ENCODE measurements around the gene IMMP1L. TPM values are rescaled to one million over a fixed set of nuclear protein-coding genes. Genes with fewer than 3 reads are reported as not detected.

IMMP1L gene
- total and polyA plus RNA-seq, 4 experiments from 2014 or later: 16.3 to 47.6 (median 31.0) TPM

- ChIA-PET CTCF (ENCODE audit: partially characterized antibody) (no interaction called here), POLR2A (ENCODE audit: partially characterized antibody) (no interaction called here)
- no peak overlapping the region for H3K27ac Mint-ChIP-seq
- Histone ChIP-seq H3K36me3 (ENCODE audit: insufficient read depth, low read length) (no peaks in the 10 kb centered on the region), H3K9me3 (ENCODE audit: control insufficient read depth in 1 of 2, low read length in 2 of 2) (no peaks in the 10 kb centered on the region), H3K27me3 (ENCODE audit: insufficient read depth, low read length) (no peaks in the 10 kb centered on the region), H3K4me3 (ENCODE audit: low read length in 2 of 2) (no peak overlapping the region), H3K27ac (ENCODE audit: low read depth, low read length) (no peak overlapping the region), H3K4me1 (ENCODE audit: insufficient read depth, low read length) (no peaks in the 10 kb centered on the region)
- peaks cover 16 to 34% of the 10 kb centered on the region in 2 donors for H3K36me3 Mint-ChIP-seq
- no peak for DNase-seq
- no peak overlapping the region for H3K4me3 Mint-ChIP-seq
- H3K27me3 Mint-ChIP-seq: no peaks in the 10 kb centered on the region
- peaks cover 0 to 2% (median under 1%) of the 10 kb centered on the region in 4 donors for H3K4me1 Mint-ChIP-seq
- intact Hi-C loops (cut with micrococcal nuclease): no loop called here
- H3K9me3 Mint-ChIP-seq: peaks cover 0 to 7% (median 0%) of the 10 kb centered on the region in 8 donors
These were observed 101.2 kb downstream of the IMMP1L start for GRCh38 chr11:31408201-31408600.

- H3K9me3 Mint-ChIP-seq: no peaks in the 10 kb centered on the region
- intact Hi-C loops (cut with micrococcal nuclease): no loop called here
- no peaks in the 10 kb centered on the region for H3K27me3 Mint-ChIP-seq
- H3K4me1 ChIP-seq (ENCODE audit: insufficient read depth, low read length): no peaks in the 10 kb centered on the region
- H3K4me3 Mint-ChIP-seq: no peak overlapping the region
- H3K36me3 Mint-ChIP-seq: peaks cover 20 to 39% of the 10 kb centered on the region in 2 donors
- no peak overlapping the region for H3K4me3 ChIP-seq (ENCODE audit: low read length in 2 of 2)
- H3K27ac Mint-ChIP-seq: no peak overlapping the region
- H3K36me3 ChIP-seq (ENCODE audit: insufficient read depth, low read length): no peaks in the 10 kb centered on the region
- H3K9me3 ChIP-seq (ENCODE audit: control insufficient read depth in 1 of 2, low read length in 2 of 2): no peaks in the 10 kb centered on the region
- DNase-seq: no peak
- H3K27ac ChIP-seq (ENCODE audit: low read depth, low read length): no peak overlapping the region
- ChIA-PET POLR2A (ENCODE audit: partially characterized antibody) (no interaction called here), CTCF (ENCODE audit: partially characterized antibody) (no interaction called here)
- peaks cover 0 to 3% (median under 1%) of the 10 kb centered on the region in 4 donors for H3K4me1 Mint-ChIP-seq
- no peaks in the 10 kb centered on the region for H3K27me3 ChIP-seq (ENCODE audit: insufficient read depth, low read length)
These were observed 104.8 kb downstream of the IMMP1L start for GRCh38 chr11:31404614-31405013.

DNA sequence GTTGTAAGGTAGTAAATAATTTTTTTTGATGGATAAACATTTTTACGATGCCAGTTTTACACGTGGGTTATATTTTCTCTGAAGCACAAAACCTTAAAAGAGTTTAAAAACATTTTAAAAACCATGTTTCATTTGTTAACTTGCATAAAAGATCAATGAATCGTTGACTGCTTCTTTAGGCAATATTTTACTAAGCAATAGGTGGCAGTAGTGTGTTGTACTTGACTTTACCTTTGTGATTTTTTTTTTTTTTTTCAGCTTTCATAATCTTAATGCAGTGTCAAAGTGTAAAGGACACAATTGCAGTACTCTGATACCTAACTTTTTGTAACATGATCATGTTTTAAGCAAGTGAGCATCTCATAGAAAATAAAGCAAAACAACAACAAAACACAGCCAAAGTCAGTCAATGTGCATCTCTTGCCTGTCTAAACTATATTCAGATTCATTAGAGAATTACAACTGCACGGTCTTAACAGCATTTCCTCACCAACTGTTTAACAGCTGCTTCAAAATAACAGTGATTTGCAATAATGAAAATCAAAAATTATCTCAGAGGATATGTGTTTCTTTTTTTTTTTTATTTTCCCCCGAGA, 112.1 kb downstream of the IMMP1L start:
- H3K27ac ChIP-seq (ENCODE audit: low read depth, low read length): no peak overlapping the region
- H3K36me3 Mint-ChIP-seq: peaks cover 20 to 27% of the 10 kb centered on the region in 2 donors
- H3K9me3 ChIP-seq (ENCODE audit: control insufficient read depth in 1 of 2, low read length in 2 of 2): no peaks in the 10 kb centered on the region
- peak in 4 of 5 donors; percentile 11 to 26 (median 20) for DNase-seq
- H3K4me1 Mint-ChIP-seq: peaks cover 0 to 14% (median 4%) of the 10 kb centered on the region in 4 donors
- ChIA-PET CTCF (ENCODE audit: partially characterized antibody) (interaction anchor here (0.8 to 2.6 kb wide), 4 partner anchors 10 to 779 kb away, joined by 4 to 14 read pairs (median 8); no protein-coding TSS in a partner anchor), POLR2A (ENCODE audit: partially characterized antibody) (no interaction called here)
- intact Hi-C loops (cut with micrococcal nuclease): loop anchor here (1.0 to 5.0 kb wide), 4 partner anchors 157 to 779 kb away; no protein-coding TSS in a partner anchor
- no peaks in the 10 kb centered on the region for H3K27me3 ChIP-seq (ENCODE audit: insufficient read depth, low read length)
- H3K4me3 ChIP-seq (ENCODE audit: low read length in 2 of 2): no peak overlapping the region
- no peaks in the 10 kb centered on the region for H3K36me3 ChIP-seq (ENCODE audit: insufficient read depth, low read length)
- no peaks in the 10 kb centered on the region for H3K4me1 ChIP-seq (ENCODE audit: insufficient read depth, low read length)
- no peak overlapping the region for H3K4me3 Mint-ChIP-seq
- no peaks in the 10 kb centered on the region for H3K27me3 Mint-ChIP-seq
- H3K27ac Mint-ChIP-seq: no peak overlapping the region
- H3K9me3 Mint-ChIP-seq: peaks cover 0 to 6% (median 0%) of the 10 kb centered on the region in 8 donors

- intact Hi-C loops (cut with micrococcal nuclease): no loop called here
- Histone ChIP-seq H3K27ac (ENCODE audit: low read depth, low read length) (no peak overlapping the region), H3K36me3 (ENCODE audit: insufficient read depth, low read length) (peaks cover 4% of the 10 kb centered on the region), H3K9me3 (ENCODE audit: control insufficient read depth in 1 of 2, low read length in 2 of 2) (no peaks in the 10 kb centered on the region), H3K4me3 (ENCODE audit: low read length in 2 of 2) (no peak overlapping the region), H3K4me1 (ENCODE audit: insufficient read depth, low read length) (no peaks in the 10 kb centered on the region), H3K27me3 (ENCODE audit: insufficient read depth, low read length) (no peaks in the 10 kb centered on the region)
- H3K36me3 Mint-ChIP-seq: peaks cover 4 to 33% of the 10 kb centered on the region in 2 donors
- no peaks in the 10 kb centered on the region for H3K27me3 Mint-ChIP-seq
- peaks cover 0 to 2% (median 0%) of the 10 kb centered on the region in 8 donors for H3K9me3 Mint-ChIP-seq
- peak overlapping the region in 2 of 8 donors; percentile 2 to 29 for H3K4me3 Mint-ChIP-seq
- ChIA-PET POLR2A (ENCODE audit: partially characterized antibody) (interaction anchor here (1.3 kb wide), 1 partner anchor 17 kb away, joined by 5 read pairs; the partner anchor contains the start of genes DCDC1 and DNAJC24), CTCF (ENCODE audit: partially characterized antibody) (interaction anchor here (1.8 kb wide), 1 partner anchor 11 kb away, joined by 5 read pairs; no protein-coding TSS in a partner anchor)
- H3K4me1 Mint-ChIP-seq: peaks cover 16 to 34% (median 21%) of the 10 kb centered on the region in 4 donors
- DNase-seq: no peak
- H3K27ac Mint-ChIP-seq: no peak overlapping the region
These were observed 122.0 kb downstream of the IMMP1L start for GRCh38 chr11:31387379-31387778.

- Histone ChIP-seq H3K27ac (ENCODE audit: low read depth, low read length) (no peak overlapping the region), H3K36me3 (ENCODE audit: insufficient read depth, low read length) (peaks cover 4% of the 10 kb centered on the region), H3K4me1 (ENCODE audit: insufficient read depth, low read length) (no peaks in the 10 kb centered on the region), H3K4me3 (ENCODE audit: low read length in 2 of 2) (no peak overlapping the region), H3K27me3 (ENCODE audit: insufficient read depth, low read length) (no peaks in the 10 kb centered on the region), H3K9me3 (ENCODE audit: control insufficient read depth in 1 of 2, low read length in 2 of 2) (no peaks in the 10 kb centered on the region)
- Mint-ChIP-seq H3K27ac (no peak overlapping the region), H3K27me3 (no peaks in the 10 kb centered on the region), H3K4me3 (no peak overlapping the region), H3K9me3 (no peaks in the 10 kb centered on the region), H3K4me1 (peaks cover 11 to 22% (median 15%) of the 10 kb centered on the region in 4 donors), H3K36me3 (peaks cover 4 to 30% of the 10 kb centered on the region in 2 donors)
- DNase-seq: no peak
- ChIA-PET POLR2A (ENCODE audit: partially characterized antibody) (no interaction called here), CTCF (ENCODE audit: partially characterized antibody) (no interaction called here)
- intact Hi-C loops (cut with micrococcal nuclease): no loop called here
These were observed 126.3 kb downstream of the IMMP1L start for GRCh38 chr11:31383116-31383515.

Other genes starting within 250 kb of the IMMP1L start
- gene DCDC1, start 139.9 kb downstream of the IMMP1L start, total RNA-seq: under 1 TPM; 0.17 to 0.29 TPM
- under 1 TPM in 1 of 2 donors, not detected in 1; 0.14 TPM for gene DCDC1, start 139.9 kb downstream of the IMMP1L start, polyA plus RNA-seq
- 10 to 100 TPM; 24.8 to 27.1 TPM for gene DNAJC24, start 139.8 kb downstream of the IMMP1L start, total RNA-seq
- gene DNAJC24, start 139.8 kb downstream of the IMMP1L start, polyA plus RNA-seq: 10 to 100 TPM; 11.5 to 15.9 TPM
- 10 to 100 TPM; 18.6 to 19.6 TPM for gene ELP4, start 145 bp upstream of the IMMP1L start, total RNA-seq
- gene ELP4, start 145 bp upstream of the IMMP1L start, polyA plus RNA-seq: 10 to 100 TPM; 18.1 to 29.0 TPM

Data from CD4-positive, alpha-beta memory T cell (primary cell).